Hematopoietic multipotent progenitor cell (in vitro differentiated cells): ENCODE results near the gene NALCN. TPM values are rescaled to one million over a fixed set of nuclear protein-coding genes. Genes with fewer than 3 reads are reported as not detected.

Source experiments
- DNase-seq, 3 donors: peaks; one replicate each; pipeline ENCODE4 v3.0.0-alpha.2; 2011 to 2015; ENCODE audit warnings: low read depth in 2 of 3, low spot score in 2 of 3
- total RNA-seq: library from RNA; depleted of rRNA; stranded (reverse); fragments of >200 nt; gene quantifications from one replicate; pipeline ENCODE4 v1.2.3, GENCODE V29; 2012

NALCN gene
- total RNA-seq: not detected

DNA sequence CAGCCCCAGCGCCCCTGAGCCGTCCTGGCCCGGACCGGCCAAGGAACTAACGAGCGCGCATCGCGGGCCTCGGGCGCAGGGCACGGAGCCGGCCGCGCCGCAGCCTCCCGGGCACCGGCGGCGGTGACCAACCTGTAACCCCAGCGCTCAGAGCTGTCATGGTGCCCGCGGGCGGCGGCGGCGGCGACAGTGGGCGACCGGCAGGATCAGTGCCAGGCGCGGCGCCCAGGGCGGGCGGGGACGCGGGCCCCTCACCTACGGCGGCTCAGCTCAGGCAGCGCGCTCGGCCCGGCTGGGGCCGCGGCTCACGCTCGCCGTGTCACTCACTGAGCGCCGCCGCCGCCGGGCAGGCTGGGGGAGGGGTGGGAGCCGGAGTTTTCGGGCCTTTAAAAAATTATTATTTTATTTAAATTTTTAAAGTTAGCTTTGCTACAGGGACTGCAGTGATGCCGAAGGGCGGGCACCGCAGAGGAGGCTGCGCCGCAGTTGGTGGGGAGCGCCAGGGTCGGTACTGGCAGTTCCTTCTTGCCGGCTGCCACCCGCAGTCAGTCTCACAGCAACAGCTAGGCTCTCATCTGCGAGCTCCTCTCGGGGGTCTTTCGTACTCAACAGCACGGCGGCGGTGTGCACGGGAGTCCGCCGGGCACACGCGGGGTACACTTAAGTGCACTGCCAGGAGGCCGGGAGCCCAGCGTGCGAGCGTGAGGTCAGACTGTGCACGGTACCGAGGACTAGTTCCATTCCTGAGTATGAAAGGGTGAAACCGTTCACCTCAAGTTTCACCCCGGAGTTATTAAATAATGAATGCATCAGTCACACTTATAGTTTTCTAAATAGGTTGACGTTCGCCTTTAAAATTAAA is at the start of gene NALCN:
NALCN (minus strand) TSS at position 328 of the 862 bp plus-strand sequence. CDS start 17,382 bp downstream, outside the sequence.
- no peak for DNase-seq

DNA sequence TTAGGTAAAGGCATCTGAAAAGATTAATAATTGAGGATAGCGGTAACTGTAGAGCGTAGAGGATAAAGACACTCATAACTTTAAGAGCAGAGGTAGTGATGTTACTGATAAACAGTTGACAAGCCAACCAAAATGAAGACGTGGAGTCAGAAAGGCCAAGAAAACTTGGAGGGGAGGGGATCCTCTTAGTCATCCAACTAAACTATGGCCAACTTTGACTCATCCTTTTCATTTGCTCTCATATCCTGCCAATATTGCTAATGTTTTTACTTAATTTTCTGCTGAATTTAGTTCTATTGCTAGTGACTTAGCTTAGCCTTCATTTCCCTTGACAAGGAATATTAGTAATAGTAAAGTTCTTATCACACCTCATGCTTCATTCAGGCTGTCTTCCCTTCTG is 49.6 kb upstream of the NALCN start:
- DNase-seq: no peak

DNA sequence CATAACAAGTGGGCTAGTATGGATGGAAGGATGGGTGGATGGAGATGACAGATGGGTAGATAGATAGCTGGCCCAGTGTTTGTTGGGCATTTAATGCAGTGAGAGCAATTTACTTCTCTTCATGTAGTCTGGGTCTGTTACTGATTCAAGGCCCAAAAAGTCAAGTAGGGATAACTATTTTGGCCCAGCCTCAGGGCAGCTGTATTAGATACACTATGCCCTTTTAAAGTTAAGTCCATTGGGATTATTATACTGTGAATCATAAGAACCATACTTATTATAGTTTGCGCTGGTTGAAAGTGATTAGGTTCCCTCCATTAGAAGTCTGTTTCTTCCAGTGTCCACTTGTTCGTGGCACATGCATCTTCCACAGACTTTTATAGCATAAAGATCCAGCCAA is 40.9 kb upstream of the NALCN start:
- no peak for DNase-seq

DNA sequence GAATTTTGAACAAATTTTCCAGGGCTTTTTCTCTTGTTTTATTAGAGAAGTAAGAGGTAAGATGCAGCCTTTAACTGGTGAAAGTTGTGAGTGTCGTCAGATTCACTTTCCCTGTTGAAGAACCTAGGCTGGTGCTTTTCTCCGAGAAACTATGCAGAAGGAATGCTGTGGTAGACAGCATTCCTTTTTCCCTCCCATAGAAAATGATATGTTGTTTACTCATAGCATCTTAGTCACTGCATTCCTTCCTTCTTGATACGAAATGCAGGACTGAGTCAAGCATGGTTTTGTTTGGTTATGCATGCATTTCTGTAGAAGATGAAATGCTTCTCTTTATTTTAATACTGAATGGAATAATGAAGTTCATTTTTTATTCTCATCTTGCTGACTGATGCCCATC is 39.6 kb upstream of the NALCN start:
- no peak for DNase-seq

DNA sequence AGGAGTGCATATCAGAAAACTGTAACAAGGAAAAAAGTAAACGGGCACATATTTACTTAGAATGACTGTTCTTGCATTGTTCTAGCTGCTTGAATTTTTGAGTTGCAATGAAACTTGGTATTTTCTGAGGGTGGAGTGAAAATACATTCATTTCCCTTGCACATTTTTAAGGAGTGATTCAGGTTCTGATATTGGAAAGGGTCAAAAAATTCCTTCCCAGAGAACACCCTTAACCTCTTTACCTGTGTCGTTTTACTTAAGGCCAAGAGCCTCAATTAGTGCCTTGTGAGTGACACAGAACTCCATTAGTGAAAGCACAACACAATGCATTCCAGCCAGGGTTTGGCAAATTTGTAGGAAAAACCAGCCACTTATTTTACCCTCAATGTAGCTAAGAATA is 38.5 kb upstream of the NALCN start:
- DNase-seq: no peak

DNA sequence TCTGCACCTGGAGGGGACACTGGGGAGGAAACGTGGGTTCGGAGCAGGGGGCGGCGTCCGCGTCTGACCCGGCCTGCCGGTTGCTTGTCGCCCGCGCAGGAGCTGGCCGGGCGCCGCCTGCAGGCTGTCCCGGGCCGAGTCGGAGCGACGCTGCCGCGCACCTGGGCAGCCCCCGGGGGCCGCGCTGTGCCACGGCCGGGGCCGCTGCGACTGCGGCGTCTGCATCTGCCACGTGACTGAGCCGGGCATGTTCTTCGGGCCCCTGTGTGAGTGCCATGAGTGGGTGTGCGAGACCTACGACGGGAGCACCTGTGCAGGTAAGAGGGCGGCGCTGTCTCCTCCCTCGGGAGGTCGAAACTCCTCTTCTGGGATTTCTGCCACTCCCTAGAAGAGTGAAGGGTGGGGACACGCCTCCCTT is 37.5 kb upstream of the NALCN start:
- DNase-seq: no peak

DNA sequence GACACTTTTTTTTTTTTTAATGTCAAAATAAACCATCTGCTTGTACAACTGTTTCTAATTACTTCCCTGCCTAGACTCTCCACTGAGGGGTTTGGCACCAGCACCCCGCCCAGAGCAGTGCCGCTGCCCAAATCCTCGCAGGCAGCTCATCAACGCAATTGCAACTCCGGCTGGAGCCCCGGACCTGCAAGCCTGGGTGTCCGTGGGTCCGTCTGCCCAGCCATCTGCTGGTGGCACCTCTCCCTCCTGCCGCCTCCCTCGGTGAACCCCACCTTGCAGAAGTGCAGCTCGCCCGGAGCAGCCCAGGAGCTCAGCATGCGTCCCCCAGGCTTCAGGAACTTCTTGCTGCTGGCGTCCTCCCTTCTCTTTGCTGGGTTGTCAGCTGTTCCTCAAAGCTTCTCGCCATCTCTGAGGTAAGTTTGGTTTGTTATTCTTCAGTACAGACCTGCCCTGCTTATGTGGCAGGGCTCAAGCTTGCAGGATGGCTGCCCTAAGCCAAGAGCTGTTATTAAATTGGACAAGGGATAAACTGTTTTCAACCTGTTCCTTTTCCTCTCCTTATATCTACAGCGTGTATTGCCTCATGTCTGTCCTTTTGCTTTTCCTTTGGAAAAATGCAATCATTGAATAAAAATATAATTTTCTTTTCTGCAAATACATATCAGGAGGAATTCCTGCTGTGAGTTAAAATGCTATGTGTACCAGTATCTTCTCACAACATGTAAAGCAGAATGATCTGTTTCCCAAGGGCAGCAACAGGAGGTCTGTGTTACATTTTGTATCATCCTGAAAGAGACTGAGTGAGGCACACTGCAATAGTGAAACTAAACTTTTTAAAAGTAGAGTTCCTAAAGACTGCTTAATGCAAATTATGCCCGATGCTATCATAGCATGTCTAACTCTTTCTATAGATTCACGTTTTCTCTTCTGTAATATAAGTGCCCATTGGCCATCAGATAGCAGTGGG is 36.5 kb upstream of the NALCN start, which contains the start of gene ITGBL1:
ITGBL1 (plus strand) TSS at position 157 of the 967 bp plus-strand sequence; CDS start at position 316, 159 bp downstream.
- DNase-seq: no peak

DNA sequence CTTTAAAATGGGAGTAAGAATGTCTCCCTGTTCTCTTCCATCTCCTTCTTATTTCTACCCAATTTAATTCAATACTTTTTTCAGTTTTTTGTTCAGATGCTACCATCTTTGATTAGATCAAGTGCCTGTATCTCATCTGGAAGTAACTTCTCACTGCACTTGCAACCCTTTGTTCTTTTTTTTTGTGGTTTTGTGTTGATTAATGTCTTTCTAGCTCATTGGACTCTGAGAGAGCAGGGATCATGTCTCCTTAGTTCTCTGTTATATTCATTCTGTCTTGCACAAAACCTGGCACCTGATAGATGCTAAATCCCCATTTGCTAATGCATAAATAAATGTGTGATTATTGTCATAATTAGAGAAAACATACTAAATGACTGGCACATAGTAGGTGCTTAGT is 35.3 kb upstream of the NALCN start:
- DNase-seq: no peak

DNA sequence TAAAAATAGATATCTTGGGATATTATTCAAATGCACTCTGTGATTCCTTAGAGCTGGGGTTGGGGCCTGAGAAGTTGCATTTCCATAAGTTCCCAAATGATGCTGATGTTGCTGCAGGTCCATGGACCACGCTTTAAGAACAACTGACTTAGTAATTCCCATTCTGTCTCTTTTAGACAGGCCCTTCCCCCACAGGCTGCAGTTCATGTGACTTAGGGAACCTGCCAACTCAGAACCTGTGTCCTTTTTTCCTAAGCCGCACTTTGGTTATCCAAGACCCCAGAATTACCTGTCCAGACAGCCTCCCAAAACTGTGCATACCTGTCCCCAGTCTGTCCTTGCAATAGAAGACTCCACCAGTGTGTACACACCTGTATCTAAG is 34.4 kb upstream of the NALCN start:
- DNase-seq: no peak

DNA sequence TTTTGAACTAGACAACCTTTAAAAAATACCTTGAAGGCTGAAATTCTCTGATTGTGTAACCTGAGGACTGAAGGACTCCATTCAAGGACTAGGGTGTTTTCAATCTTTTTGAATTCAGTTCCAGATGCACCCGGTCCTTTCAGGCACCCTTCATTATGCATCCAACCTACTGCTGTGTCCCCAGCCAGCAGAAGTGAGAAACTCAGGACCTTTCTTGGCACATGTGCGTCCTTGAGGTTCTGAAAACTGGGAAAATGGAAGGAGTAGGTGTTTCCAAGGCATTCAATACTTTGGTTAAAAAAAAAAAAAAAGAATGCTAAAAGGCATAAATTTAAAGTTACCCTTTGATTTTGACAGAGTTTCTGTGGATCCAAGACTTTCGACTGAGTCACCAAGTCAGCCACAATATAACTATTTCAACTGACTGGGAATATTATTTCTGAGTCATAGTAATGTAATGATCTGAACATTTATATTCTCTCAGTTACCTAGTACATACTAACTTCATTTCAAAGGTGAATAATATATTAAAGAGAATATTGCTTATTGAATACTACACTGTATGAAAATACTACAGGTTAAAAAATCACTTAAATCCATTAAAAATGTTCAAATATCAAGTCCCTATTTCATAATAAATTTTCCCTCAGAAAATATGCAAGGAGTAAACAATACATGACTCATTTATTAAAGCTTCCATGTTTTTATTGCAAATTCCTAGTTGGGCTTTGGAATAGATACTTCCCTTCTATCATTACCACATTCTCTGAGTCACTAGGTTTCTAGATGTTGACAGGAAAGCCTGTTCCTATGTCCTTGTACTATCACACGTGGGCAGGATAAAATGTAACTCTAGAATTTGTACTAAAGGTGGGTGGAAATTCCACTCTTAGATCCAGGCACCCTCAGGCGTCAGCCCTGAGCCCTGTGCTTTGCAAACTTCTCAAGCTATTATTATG is 33.8 kb upstream of the NALCN start:
- DNase-seq: no peak

DNA sequence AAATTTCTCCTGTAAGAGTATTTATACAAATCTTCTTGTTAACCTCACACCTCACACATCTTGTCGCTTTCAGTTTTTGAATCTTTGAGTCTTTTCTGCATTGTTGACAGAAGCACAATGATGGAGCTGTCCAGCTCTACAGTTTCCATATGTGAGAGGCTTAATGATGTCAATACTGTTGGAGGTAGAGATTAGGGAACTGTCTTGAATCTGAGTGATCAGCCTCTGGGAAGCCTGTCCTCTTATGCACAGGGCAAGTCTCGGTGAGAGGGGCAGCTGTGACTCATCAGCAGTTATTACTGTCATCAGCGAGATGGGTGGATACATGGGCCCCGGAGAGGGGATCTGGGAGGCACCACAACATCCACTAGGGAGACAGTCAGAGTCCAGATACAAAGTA is 31.5 kb upstream of the NALCN start:
- no peak for DNase-seq

DNA sequence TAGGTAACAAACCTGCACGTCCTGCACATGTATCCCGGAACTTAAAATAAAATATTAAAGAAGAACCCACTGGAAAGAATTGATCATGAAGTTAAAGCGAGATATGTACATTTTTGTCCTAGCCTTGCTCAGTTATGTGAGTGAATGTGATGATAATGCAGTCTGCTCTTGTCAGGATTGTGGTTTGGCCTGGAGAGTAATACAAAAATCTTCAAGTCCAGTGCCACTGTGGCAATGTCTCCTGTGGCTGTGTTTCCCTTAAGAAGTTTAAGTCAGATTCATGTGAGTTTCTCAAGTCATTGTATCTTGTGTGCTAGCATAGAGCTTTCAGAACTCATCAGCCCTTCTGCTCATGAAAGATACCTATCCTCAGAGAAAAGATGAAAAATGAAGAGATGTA is 18.2 kb upstream of the NALCN start:
- no peak for DNase-seq

DNA sequence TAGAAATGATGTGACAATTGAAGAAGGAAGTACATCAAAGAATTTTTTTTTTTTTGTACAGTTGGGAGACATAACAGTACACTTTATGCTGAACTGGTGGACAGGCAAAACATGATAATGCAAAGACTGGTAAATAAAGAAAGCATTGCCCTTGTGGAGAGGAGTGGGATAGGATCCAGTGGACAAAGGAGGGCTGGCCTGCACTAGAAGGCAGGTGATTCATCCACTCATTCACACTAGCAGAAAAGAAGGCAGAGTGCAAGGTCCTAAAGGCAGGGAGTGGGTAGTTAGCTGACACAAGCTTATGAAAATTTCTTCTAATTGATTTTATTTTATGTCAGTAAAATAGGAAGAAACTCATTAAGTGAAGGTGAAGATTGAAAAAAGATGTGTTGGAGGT is 17.6 kb upstream of the NALCN start:
- no peak for DNase-seq

DNA sequence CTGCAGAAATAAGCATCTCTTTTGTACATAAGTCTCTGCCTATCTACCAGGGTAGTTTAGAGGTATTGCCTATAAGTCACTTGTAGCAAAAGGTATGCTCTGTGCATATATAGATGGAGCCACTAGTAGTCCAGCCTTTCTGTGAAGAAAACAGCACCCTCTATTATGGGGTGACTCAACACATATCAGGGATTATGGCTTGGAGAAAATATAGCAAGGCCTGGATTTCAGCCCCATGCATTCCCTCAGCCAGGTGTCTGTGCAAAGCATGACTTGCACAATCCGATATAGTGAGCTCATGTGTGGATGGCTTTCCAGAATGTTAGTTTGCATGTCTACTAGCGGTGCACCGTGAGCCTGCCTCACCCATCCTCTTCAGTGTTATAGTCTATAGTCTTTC is 13.4 kb upstream of the NALCN start:
- DNase-seq: no peak

DNA sequence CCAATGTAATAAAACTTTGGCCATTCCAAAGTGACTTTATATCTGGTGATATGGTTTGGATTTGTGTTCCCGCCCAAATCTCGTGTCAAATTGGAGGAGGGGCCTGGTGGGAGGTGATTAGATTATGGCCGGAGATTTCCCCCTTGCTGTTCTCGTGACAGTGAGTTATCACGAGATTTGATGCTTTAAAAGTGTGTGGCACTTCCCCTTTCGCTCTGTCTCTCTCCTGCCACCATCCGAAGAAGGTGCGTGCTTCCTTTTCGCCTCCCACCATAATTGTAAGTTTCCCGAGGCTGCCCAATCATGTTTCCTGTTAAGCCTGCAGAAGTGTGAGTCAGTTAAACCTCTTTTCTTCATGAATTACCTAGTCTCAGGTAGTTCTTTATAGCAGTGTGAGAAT is 9.3 kb upstream of the NALCN start:
- no peak for DNase-seq

DNA sequence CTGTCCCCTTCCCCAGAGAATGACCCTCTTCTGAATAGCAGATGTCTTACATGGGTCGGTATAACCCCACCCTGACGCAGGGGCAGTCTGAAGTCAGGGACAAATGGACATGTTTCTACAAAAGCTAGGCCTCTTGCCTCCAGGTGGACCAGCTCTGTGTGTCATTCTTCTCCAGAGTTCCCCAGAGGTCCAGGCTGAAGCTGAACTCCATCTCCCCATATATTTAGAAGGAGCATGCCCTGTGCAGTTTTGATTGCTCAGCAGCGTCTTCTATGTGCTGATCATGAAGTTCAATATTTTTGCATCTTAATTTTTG is 8.8 kb upstream of the NALCN start:
- no peak for DNase-seq

DNA sequence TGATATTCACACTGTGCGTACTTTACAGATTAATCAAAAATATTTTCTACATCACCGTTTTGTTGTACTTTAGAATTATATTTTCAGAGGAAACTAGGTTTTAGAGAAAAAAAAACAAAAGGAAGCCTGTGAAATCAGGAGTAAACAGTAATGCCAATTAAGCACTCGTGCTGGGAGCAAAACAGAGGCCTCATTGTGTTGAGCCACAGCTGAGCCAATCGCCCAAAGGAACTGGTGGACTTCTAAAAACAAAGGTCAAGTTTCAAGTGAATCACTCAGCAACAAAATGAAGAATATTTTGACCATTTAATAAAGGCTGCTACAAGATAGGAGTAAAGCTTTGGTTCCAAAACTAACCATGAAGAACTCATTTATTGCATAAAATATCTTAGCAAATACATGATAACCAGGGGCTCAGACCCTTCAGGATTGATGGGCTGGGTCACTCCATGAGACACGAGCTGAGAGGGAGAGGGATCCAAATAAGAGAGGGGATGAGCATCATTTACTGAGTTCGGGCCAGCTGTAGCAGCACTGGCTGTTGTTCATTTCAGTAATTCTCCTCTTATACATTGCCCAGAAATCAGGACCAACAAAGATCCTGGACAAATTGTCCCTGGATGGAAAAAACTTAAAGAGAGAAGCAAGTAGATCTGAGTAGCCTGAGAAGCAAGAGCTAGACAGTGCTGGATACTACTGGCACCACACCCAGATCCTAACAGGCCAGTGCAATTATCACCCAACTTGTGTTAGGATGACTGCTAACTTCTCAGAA is 8.3 kb upstream of the NALCN start:
- DNase-seq: no peak

DNA sequence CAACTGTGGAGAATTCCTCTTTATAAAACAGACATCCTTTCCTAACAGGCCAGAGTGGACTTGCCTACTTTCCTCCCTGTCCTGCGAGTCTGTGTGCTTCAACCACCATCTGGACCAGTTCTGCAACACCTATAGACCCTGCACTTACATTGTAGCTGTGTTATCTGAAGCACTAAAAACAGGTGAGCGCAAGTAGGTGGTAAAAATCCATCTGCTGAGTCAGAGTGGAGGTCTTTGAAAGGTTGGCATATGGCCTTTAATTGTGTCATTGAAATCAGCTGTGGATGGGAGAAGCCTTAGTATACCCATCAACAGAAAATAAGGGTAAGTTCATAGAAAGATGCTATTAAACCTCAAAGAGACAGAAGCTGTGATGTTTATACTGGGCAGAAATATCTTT is 7.6 kb upstream of the NALCN start:
- no peak for DNase-seq

DNA sequence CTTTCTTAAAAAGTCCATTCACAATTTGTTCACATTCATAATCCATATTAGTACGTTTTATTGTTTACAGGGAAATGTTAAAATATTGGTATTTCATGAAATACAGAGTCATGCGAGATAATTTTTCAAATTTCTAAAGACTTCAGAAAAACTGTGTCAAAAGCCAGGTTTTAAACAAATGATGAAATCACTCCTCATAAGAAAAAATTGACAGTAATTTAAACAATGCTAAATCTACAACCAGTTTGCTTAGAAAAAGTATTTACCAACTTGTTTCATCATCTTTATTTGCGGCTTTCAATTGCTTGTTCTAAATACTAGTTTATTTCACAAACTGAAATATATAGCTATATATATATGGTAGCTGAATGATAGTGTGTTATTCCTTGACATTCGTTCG is 1.2 kb upstream of the NALCN start:
- no peak for DNase-seq

DNA sequence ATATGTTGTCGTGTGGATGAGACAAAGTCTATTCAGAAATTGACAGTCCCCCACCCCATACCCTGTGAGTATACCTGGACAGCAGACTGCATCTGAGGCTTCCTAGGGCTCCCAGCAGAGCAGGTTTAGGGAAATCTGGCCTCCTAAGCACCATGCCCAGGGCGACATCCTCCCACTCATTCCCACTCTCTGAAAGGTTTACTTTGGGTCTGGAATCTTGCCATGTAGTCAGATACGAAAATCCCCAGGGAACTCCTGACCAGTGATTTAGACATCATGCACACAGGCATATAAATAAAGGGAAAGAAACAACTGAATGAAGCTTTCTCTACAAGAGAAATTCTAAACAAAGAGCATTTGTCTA is 717 bp upstream of the NALCN start:
- DNase-seq: no peak
